ENCODE measurements around the gene PKIG.

PKIG gene

GRCh38 chr20:44589537-44589936 is 7.2 kb downstream of the PKIG start:
- H3K9me3 ChIP-seq (ENCODE audit: control insufficient read depth, low read length): no peaks in the 10 kb centered on the region
- H3K36me3 ChIP-seq (ENCODE audit: control insufficient read depth, insufficient read depth, low read length): no peaks in the 10 kb centered on the region
- no peaks in the 10 kb centered on the region for H3K27me3 ChIP-seq (ENCODE audit: control insufficient read depth, insufficient read depth, low read length)
- no peak overlapping the region for H3K4me3 ChIP-seq (ENCODE audit: low read length)
- H3K4me1 ChIP-seq (ENCODE audit: control insufficient read depth, insufficient read depth, low read length): no peaks in the 10 kb centered on the region
- no peak overlapping the region for H3K9ac ChIP-seq (ENCODE audit: low read length)

- no peaks in the 10 kb centered on the region for H3K4me1 ChIP-seq (ENCODE audit: control insufficient read depth, insufficient read depth, low read length)
Measured at GRCh38 chr20:44590980-44591778, 8.8 kb downstream of the PKIG start.

GRCh38 chr20:44592366-44592765 is 10.0 kb downstream of the PKIG start:
- Histone ChIP-seq H3K9ac (ENCODE audit: low read length) (no peak overlapping the region), H3K4me3 (ENCODE audit: low read length) (no peak overlapping the region), H3K36me3 (ENCODE audit: control insufficient read depth, insufficient read depth, low read length) (no peaks in the 10 kb centered on the region), H3K4me1 (ENCODE audit: control insufficient read depth, insufficient read depth, low read length) (no peaks in the 10 kb centered on the region), H3K27me3 (ENCODE audit: control insufficient read depth, insufficient read depth, low read length) (no peaks in the 10 kb centered on the region), H3K9me3 (ENCODE audit: control insufficient read depth, low read length) (no peaks in the 10 kb centered on the region)

More at GRCh38 chr20:44590980-44591778, 8.8 kb downstream of the PKIG start:
- Histone ChIP-seq H3K4me3 (ENCODE audit: low read length) (no peak overlapping the region), H3K9ac (ENCODE audit: low read length) (no peak overlapping the region), H3K9me3 (ENCODE audit: control insufficient read depth, low read length) (no peaks in the 10 kb centered on the region), H3K36me3 (ENCODE audit: control insufficient read depth, insufficient read depth, low read length) (no peaks in the 10 kb centered on the region), H3K27me3 (ENCODE audit: control insufficient read depth, insufficient read depth, low read length) (no peaks in the 10 kb centered on the region)

GRCh38 chr20:44593751-44594150 is 11.4 kb downstream of the PKIG start:
- no peaks in the 10 kb centered on the region for H3K9me3 ChIP-seq (ENCODE audit: control insufficient read depth, low read length)
- H3K4me3 ChIP-seq (ENCODE audit: low read length): no peak overlapping the region
- no peaks in the 10 kb centered on the region for H3K27me3 ChIP-seq (ENCODE audit: control insufficient read depth, insufficient read depth, low read length)
- no peak overlapping the region for H3K9ac ChIP-seq (ENCODE audit: low read length)
- H3K4me1 ChIP-seq (ENCODE audit: control insufficient read depth, insufficient read depth, low read length): no peaks in the 10 kb centered on the region
- H3K36me3 ChIP-seq (ENCODE audit: control insufficient read depth, insufficient read depth, low read length): no peaks in the 10 kb centered on the region

GRCh38 chr20:44594730-44595129 is 12.4 kb downstream of the PKIG start:
- H3K4me3 ChIP-seq (ENCODE audit: low read length): no peak overlapping the region
- H3K9ac ChIP-seq (ENCODE audit: low read length): no peak overlapping the region
- H3K9me3 ChIP-seq (ENCODE audit: control insufficient read depth, low read length): no peaks in the 10 kb centered on the region
- H3K36me3 ChIP-seq (ENCODE audit: control insufficient read depth, insufficient read depth, low read length): no peaks in the 10 kb centered on the region
- no peaks in the 10 kb centered on the region for H3K4me1 ChIP-seq (ENCODE audit: control insufficient read depth, insufficient read depth, low read length)
- no peaks in the 10 kb centered on the region for H3K27me3 ChIP-seq (ENCODE audit: control insufficient read depth, insufficient read depth, low read length)

GRCh38 chr20:44596010-44596409 is 13.6 kb downstream of the PKIG start:
- H3K9ac ChIP-seq (ENCODE audit: low read length): no peak overlapping the region
- no peaks in the 10 kb centered on the region for H3K9me3 ChIP-seq (ENCODE audit: control insufficient read depth, low read length)
- no peaks in the 10 kb centered on the region for H3K36me3 ChIP-seq (ENCODE audit: control insufficient read depth, insufficient read depth, low read length)
- H3K4me3 ChIP-seq (ENCODE audit: low read length): no peak overlapping the region
- no peaks in the 10 kb centered on the region for H3K27me3 ChIP-seq (ENCODE audit: control insufficient read depth, insufficient read depth, low read length)
- H3K4me1 ChIP-seq (ENCODE audit: control insufficient read depth, insufficient read depth, low read length): peaks cover 7% of the 10 kb centered on the region

GRCh38 chr20:44596876-44597275 is 14.5 kb downstream of the PKIG start:
- H3K9ac ChIP-seq (ENCODE audit: low read length): no peak overlapping the region
- H3K4me1 ChIP-seq (ENCODE audit: control insufficient read depth, insufficient read depth, low read length): peaks cover 12% of the 10 kb centered on the region
- H3K4me3 ChIP-seq (ENCODE audit: low read length): no peak overlapping the region
- no peaks in the 10 kb centered on the region for H3K36me3 ChIP-seq (ENCODE audit: control insufficient read depth, insufficient read depth, low read length)
- H3K9me3 ChIP-seq (ENCODE audit: control insufficient read depth, low read length): no peaks in the 10 kb centered on the region
- no peaks in the 10 kb centered on the region for H3K27me3 ChIP-seq (ENCODE audit: control insufficient read depth, insufficient read depth, low read length)

GRCh38 chr20:44597516-44597915 is 15.1 kb downstream of the PKIG start:
- no peaks in the 10 kb centered on the region for H3K36me3 ChIP-seq (ENCODE audit: control insufficient read depth, insufficient read depth, low read length)
- H3K4me3 ChIP-seq (ENCODE audit: low read length): no peak overlapping the region
- H3K9me3 ChIP-seq (ENCODE audit: control insufficient read depth, low read length): no peaks in the 10 kb centered on the region
- no peaks in the 10 kb centered on the region for H3K27me3 ChIP-seq (ENCODE audit: control insufficient read depth, insufficient read depth, low read length)
- peaks cover 12% of the 10 kb centered on the region for H3K4me1 ChIP-seq (ENCODE audit: control insufficient read depth, insufficient read depth, low read length)
- no peak overlapping the region for H3K9ac ChIP-seq (ENCODE audit: low read length)

- H3K36me3 ChIP-seq (ENCODE audit: control insufficient read depth, insufficient read depth, low read length): no peaks in the 10 kb centered on the region
- no peaks in the 10 kb centered on the region for H3K27me3 ChIP-seq (ENCODE audit: control insufficient read depth, insufficient read depth, low read length)
- no peaks in the 10 kb centered on the region for H3K9me3 ChIP-seq (ENCODE audit: control insufficient read depth, low read length)
- no peak overlapping the region for H3K9ac ChIP-seq (ENCODE audit: low read length)
- peaks cover 12% of the 10 kb centered on the region for H3K4me1 ChIP-seq (ENCODE audit: control insufficient read depth, insufficient read depth, low read length)
- H3K4me3 ChIP-seq (ENCODE audit: low read length): no peak overlapping the region
Measured at GRCh38 chr20:44597930-44598329, 15.6 kb downstream of the PKIG start.

GRCh38 chr20:44598423-44599305 is 16.3 kb downstream of the PKIG start:
- H3K27me3 ChIP-seq (ENCODE audit: control insufficient read depth, insufficient read depth, low read length): no peaks in the 10 kb centered on the region
- no peak overlapping the region for H3K4me3 ChIP-seq (ENCODE audit: low read length)
- H3K4me1 ChIP-seq (ENCODE audit: control insufficient read depth, insufficient read depth, low read length): peaks cover 12% of the 10 kb centered on the region
- H3K36me3 ChIP-seq (ENCODE audit: control insufficient read depth, insufficient read depth, low read length): no peaks in the 10 kb centered on the region
- no peaks in the 10 kb centered on the region for H3K9me3 ChIP-seq (ENCODE audit: control insufficient read depth, low read length)
- H3K9ac ChIP-seq (ENCODE audit: low read length): no peak overlapping the region

GRCh38 chr20:44599715-44600114 is 17.3 kb downstream of the PKIG start:
- no peak overlapping the region for H3K9ac ChIP-seq (ENCODE audit: low read length)
- H3K36me3 ChIP-seq (ENCODE audit: control insufficient read depth, insufficient read depth, low read length): no peaks in the 10 kb centered on the region
- no peaks in the 10 kb centered on the region for H3K9me3 ChIP-seq (ENCODE audit: control insufficient read depth, low read length)
- no peak overlapping the region for H3K4me3 ChIP-seq (ENCODE audit: low read length)
- peaks cover 12% of the 10 kb centered on the region for H3K4me1 ChIP-seq (ENCODE audit: control insufficient read depth, insufficient read depth, low read length)
- no peaks in the 10 kb centered on the region for H3K27me3 ChIP-seq (ENCODE audit: control insufficient read depth, insufficient read depth, low read length)

GRCh38 chr20:44600301-44600700 is 17.9 kb downstream of the PKIG start:
- H3K4me3 ChIP-seq (ENCODE audit: low read length): no peak overlapping the region
- no peaks in the 10 kb centered on the region for H3K9me3 ChIP-seq (ENCODE audit: control insufficient read depth, low read length)
- no peaks in the 10 kb centered on the region for H3K27me3 ChIP-seq (ENCODE audit: control insufficient read depth, insufficient read depth, low read length)
- no peak overlapping the region for H3K9ac ChIP-seq (ENCODE audit: low read length)
- no peaks in the 10 kb centered on the region for H3K36me3 ChIP-seq (ENCODE audit: control insufficient read depth, insufficient read depth, low read length)
- H3K4me1 ChIP-seq (ENCODE audit: control insufficient read depth, insufficient read depth, low read length): peaks cover 12% of the 10 kb centered on the region
